HepG2 (cell line): ENCODE measurements around the gene FGA. TPM values are rescaled to one million over a fixed set of nuclear protein-coding genes. Genes with fewer than 3 reads are reported as not detected.

Source experiments
- ARID3A ChIP-seq: IDR thresholded peaks from 2 replicates; pipeline ENCODE4 v1.6.1; 2012; ENCODE audit warnings: low read depth, low read length, improper control_type of control experiment
- ATF2 ChIP-seq: sonication (generic); formaldehyde crosslinking; IDR thresholded peaks from 2 replicates; pipeline ENCODE4 v1.4.0; 2020; ENCODE audit warnings: missing genetic modification reagents
- CEBPB ChIP-seq: IDR thresholded peaks from 2 replicates; pipeline ENCODE4 v1.6.1; 2011; ENCODE audit warnings: low read depth, low read length, improper control_type of control experiment, borderline replicate concordance
- CEBPG ChIP-seq: IDR thresholded peaks from 2 replicates; pipeline ENCODE4 v1.6.1; 2016
- ELF3 ChIP-seq: IDR thresholded peaks from 2 replicates; pipeline ENCODE4 v1.6.1; 2016; ENCODE audit warnings: missing genetic modification reagents, missing compliant biosample characterization
- ESRRA ChIP-seq: sonication (generic); formaldehyde crosslinking; IDR thresholded peaks from 2 replicates; pipeline ENCODE4 v1.5.1; 2020; ENCODE audit warnings: mild to moderate bottlenecking, low read depth, missing genetic modification reagents
- GATA4 ChIP-seq: sonication (generic); IDR thresholded peaks from 2 replicates; pipeline ENCODE4 v1.6.1; 2016; ENCODE audit warnings: antibody characterized with exemption, low read depth, borderline replicate concordance
- HNF1A ChIP-seq, 2 experiments: sonication (generic) in 1 of 2; formaldehyde crosslinking in 1 of 2; IDR thresholded peaks; 2 replicates each; pipeline versions ENCODE4 v1.4.0 to v1.6.1; 2016 to 2020; ENCODE audit warnings: borderline replicate concordance in 1 of 2, low read depth in 1 of 2, mild to moderate bottlenecking in 1 of 2, missing genetic modification reagents in 1 of 2
- MED13 ChIP-seq: sonication (generic); formaldehyde crosslinking; IDR thresholded peaks from 2 replicates; pipeline ENCODE4 v1.5.0; 2020; ENCODE audit warnings: missing genetic modification reagents
- NCOA2 ChIP-seq: sonication (generic); formaldehyde crosslinking; IDR thresholded peaks from 2 replicates; pipeline ENCODE4 v1.8.0; 2022; ENCODE audit warnings: inconsistent platforms
- PAXIP1 ChIP-seq: sonication (generic); formaldehyde crosslinking; conservative IDR thresholded peaks from 2 replicates; pipeline ENCODE4 v1.4.0; 2020; ENCODE audit warnings: mild to moderate bottlenecking, missing genetic modification reagents, moderate library complexity
- SIX4 ChIP-seq: sonication (generic); formaldehyde crosslinking; IDR thresholded peaks from 2 replicates; pipeline ENCODE4 v1.4.0; 2020; ENCODE audit warnings: missing genetic modification reagents
- TGIF2 ChIP-seq: IDR thresholded peaks from 2 replicates; pipeline ENCODE4 v1.6.1; 2016; ENCODE audit warnings: control low read depth, missing compliant biosample characterization
- ZHX1 ChIP-seq: sonication (generic); formaldehyde crosslinking; IDR thresholded peaks from 2 replicates; pipeline ENCODE4 v1.8.1; 2022; ENCODE audit warnings: low read depth, mild to moderate bottlenecking, missing genetic modification reagents
- polyA plus RNA-seq, 8 experiments: library from polyadenylated mRNA; depleted of rRNA in 3 of 8; stranded (reverse) in 7 of 8; unstranded in 1 of 8; fragments of >200 nt; fragmentation: Illumina TruSeq in 4 of 8; extraction: Trizol in 4 of 8; gene quantifications; 2 replicates each; pipeline versions ENCODE4 v1.2.1 to v1.2.3, GENCODE V29; 2011 to 2016; ENCODE audit warnings: low read depth in 4 of 8, missing spikeins in 1 of 8, mixed read lengths in 1 of 8; ENCODE audit not compliant: insufficient read depth in 1 of 8
- total RNA-seq, 5 experiments: library from RNA; depleted of rRNA; stranded (reverse); fragments of >200 nt; fragmentation: Illumina TruSeq; extraction: Trizol; gene quantifications; 2 replicates each; pipeline ENCODE4 v1.2.3, GENCODE V29; 2016; ENCODE audit warnings: low read depth in 1 of 5

Gene FGA
- total and polyA plus RNA-seq, 2 of the 13 experiments (the other 11 are each of a cell fraction or from before 2014, with no cell fraction given), result 640 to 1,523 TPM

- peak; percentile 58; the same call in 1 of the 2 replicates for TF ChIP-seq ZHX1 (CRISPR knock-in tag)
- peak; percentile 58 for TF ChIP-seq ELF3 (CRISPR knock-in tag)
- peak; percentile 90 for TF ChIP-seq CEBPG (CRISPR knock-in tag)
- TF ChIP-seq NCOA2 (CRISPR knock-in tag), result peak; percentile 96
- peak; percentile 86; the same call in 1 of the 2 replicates for TF ChIP-seq ATF2
- peak; percentile 88 for TF ChIP-seq GATA4
- peak; percentile 78 for TF ChIP-seq CEBPB
- peak; percentile 51; the same call in 1 of the 2 replicates for TF ChIP-seq ARID3A
- TF ChIP-seq SIX4 (CRISPR knock-in tag), result peak; percentile 79
- peak; percentile 88 for TF ChIP-seq HNF1A (IDR thresholded peaks at IDR 0.05; ENCODE audit: low read depth)
- peak; percentile 86; the same call in 1 of the 2 replicates for TF ChIP-seq HNF1A (CRISPR knock-in tag; IDR thresholded peaks at IDR 0.05; ENCODE audit: borderline replicate concordance)
- peak; percentile 88 for TF ChIP-seq MED13 (CRISPR knock-in tag)
- 0 out of 2 replicates have a peak, but pooled peaks have one; percentile 36 for TF ChIP-seq TGIF2 (CRISPR knock-in tag)
- TF ChIP-seq ESRRA (CRISPR knock-in tag), result 0 out of 2 replicates have a peak, but pooled peaks have one; percentile 30
- peak; percentile 84 for TF ChIP-seq PAXIP1 (CRISPR knock-in tag)
Measured at GRCh38 chr4:154595807-154596206, 5.3 kb upstream of the FGA start (continued).
